RPMI7951 (cell line): ENCODE measurements around the gene PIEZO2. TPM values are rescaled to one million over a fixed set of nuclear protein-coding genes. Genes with fewer than 3 reads are reported as not detected.

Experiments
- DNase-seq: peaks from one replicate; pipeline ENCODE4 v3.0.0-alpha.2; 2012; ENCODE audit warnings: low read depth
- total RNA-seq: library from RNA; depleted of rRNA; stranded (reverse); fragments of >200 nt; shearing (Covaris generic); gene quantifications from 2 replicates; pipeline ENCODE4 v1.2.3, GENCODE V29; 2014

Gene PIEZO2
- total RNA-seq, 1 experiment from 2014 or later: 10.7 TPM

DNA sequence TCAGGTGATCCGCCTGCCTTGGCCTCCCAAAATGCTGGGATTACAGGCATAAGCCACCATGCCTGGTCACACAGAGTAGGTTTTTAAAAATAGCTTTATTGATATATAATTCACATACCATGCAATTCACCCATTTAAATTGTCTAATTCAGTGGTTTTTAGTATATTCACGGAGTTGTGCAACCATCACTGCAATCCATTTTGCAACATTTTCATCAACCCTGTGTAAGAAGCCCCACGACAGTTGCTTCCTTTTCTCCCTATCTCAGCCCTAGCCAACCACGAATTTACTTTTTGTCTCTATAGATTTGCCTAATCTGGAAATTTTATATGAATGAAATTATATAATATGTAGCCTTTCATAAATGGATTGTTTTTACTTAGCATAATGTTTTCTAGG, 357.2 kb downstream of the PIEZO2 start:
- DNase-seq: no peak

DNA sequence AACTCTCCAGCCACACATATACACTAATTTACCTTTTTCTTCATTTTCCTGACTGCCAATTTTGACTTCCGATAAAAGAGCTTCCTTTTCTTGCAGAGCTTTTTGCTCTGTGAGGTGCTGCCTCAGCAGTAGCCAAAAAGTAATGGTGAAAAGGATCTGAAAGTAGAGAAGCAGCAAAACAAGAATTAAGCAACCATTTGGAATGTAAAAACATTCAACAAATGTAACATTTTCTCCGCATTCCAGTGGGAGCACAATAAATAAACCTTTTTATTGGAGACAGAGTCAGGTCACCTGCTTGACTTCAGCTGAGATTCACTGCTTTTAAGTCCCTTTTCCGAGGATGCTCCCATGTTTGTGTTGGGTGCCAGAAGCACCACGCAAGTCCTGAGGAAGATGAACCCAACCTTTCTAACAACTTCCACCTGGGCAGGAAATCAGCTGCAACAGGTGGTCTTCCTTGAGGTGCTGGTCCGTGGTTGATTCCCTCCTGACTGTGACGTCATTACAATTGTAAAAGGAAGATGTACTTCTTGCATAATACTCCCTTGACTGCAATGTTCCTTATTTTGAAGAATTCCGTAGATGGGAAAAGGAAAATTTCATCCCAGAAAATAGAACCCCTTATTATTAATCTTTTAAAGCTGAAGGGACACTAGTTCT, 358.1 kb downstream of the PIEZO2 start:
- DNase-seq: no peak

DNA sequence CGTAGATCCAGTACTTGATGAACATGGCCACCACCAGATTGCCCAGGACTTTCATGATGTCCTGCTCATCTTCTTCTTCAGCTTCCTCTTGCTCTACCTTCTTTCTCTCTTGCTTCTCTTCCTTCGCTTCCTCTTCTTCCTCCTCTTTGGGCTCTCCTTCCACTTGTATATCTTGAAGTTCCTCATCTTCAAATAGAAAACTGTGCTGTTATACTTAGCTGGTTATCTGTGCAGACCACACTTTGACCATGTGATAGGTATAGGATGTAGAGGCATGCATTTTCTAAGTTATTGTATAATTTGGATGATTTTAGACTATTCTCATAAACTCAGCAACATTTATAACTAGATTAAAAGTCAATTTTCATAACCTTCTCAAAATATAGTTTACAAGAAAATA, 360.2 kb downstream of the PIEZO2 start:
- no peak for DNase-seq

DNA sequence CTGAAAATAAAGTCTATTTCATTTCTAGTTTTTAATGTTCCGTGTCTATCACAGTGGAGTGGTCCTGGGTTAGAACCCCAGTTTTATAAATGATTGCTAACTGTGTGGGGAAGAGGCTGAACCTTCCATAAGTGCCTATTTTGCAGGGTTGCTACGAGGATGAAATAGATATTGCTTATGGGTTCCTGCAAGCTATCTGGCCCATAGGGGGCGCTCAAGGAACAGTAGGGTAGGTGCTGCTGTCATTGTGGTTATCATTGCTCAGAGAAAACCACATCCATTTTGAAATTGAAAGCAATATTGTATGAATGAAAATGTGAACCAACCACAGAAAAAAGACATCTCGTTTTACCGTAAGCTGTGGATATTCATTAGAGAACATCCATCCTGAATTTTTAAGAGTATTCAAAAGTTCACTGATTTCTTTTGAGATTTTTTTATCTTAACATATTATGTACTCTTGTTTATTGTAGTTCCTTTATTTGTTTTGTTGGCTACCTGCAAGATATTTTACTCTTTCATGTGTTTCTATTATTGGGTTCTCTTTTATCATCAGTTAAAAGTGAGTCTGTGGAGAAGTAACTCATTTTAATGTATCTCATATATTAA, 362.0 kb downstream of the PIEZO2 start:
- peak; percentile 73 for DNase-seq

DNA sequence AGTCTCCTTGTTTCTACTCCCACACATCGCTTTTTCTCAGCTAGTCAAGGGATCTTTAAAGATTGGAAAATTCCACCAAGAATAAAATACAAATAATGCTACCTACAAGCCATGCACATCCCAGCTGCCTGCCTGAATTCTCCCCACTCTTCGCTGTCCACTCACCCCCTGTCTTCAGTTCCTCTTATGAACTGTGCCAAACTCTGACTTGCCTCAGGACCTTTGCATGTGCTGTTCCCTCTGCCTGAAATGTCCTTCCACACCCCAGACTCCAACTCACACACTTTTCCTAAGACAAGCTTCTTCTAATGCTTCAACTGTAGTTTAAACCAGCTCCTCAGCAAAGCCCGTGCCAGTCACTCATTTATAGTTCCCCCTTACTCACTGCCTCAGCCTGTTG, 363.6 kb downstream of the PIEZO2 start:
- no peak for DNase-seq

DNA sequence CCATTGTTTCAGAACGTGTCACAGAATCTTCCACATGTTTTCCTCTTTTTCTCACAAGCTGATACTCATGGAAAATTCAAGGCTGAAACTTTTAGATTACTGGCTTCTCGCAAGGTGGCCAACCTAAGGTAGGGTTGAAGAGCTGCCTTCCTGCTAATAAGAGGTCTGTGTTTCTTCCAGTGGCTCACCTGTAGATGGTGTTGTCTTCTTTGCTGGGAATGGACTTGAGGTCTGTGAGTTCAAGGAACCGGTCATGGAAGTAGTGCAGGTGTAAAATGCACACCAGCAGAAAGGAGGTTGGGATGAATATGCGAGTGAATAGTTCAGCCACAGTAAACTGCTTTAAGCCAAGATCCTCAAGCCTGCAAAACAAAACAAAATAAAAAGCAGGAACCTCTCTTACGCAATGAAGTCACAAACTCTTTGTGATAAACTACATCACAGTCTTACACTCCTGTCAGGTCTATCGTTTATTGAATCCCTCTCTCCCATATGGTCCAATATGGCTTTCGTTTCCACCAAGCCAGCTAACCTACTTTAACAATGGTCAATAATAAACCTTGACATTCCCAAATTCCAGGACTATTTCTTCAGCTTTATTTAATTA, 364.7 kb downstream of the PIEZO2 start:
- no peak for DNase-seq

DNA sequence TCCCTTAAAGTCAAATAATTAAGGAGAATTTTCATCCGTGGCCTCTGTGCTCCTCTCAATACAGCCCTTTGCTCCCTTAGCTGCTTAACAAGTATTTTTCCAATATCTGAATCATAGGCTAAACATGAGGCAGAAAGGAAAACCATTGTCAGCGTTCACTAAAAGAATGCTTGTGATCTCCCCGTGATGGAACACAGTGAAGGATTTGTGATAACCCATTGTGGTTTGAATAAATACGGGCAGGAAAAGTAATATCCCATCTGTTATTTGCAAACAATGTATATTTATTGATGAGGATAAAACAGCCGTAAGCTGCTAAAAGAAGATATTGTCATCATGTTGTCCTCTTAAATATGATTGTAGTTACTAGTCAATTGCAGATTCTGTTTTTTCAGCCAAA, 365.4 kb downstream of the PIEZO2 start:
- no peak for DNase-seq

DNA sequence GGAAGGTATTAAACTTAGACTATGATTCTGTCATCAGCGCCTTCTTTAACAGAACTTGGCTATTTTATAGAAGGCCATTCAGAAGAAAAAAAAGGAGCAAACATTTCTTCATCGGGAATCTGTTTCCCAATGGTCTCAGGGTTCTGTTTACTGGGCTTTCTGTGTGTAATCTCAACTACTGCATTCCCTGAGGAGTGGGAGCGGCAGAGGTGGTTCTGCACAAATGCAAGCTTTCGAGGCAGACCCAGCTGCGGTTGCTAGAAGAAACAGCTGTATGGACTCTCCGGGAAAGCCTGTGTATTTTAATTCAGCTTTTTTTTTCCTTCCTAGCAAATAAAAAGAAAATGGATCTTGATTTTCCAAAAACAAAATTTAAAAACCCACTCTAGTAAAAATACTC, 372.9 kb downstream of the PIEZO2 start:
- DNase-seq: no peak

DNA sequence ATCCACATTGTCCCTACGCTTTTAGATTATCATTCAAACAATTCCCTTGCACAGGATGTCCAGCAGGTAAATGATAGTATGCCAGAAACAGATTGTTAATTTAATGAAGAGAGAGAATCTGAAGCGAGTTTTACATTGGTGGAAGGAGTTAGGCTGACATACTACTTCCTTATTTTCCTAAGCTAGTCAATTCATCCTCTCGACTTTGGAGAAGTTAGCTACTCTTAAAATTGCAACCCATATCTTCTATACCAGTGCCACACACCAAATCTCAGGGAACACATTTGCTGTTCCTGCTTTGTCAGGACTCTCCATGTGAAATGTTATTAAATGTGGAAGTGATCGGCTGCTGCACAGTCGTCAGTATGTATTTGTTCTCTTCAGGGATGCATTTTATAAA, 374.3 kb downstream of the PIEZO2 start:
- no peak for DNase-seq

DNA sequence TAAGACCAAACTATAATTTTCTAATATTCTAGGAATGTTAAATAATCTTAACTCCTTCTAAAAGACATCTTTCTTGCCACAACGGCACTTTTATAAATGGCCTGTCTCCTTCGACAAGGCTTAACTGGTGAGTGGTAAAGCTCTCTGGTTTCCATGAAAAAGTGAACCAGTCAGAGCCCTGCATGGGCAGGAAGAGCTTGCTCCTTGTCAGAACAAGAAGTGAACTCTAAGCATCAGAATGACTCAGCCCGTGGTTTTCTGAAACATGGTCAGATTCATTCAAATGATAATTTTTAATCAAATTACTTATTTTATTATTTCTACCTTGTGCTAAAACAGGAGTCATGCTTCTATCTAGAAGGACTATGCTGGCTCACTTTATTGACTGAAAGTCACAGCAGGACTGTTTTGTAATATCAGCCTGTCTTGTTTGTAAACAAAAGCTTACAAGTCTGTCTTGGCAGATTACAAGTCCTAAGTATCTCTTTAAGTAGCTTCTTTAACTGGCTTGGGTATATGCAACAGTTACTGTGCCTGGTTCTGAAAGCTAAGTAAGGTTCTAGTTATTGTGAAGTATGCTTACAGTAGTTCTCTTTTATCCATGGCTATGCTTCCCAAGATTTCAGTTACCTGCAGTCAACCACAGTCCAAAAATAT, 378.2 kb downstream of the PIEZO2 start:
- DNase-seq: peak; percentile 19

DNA sequence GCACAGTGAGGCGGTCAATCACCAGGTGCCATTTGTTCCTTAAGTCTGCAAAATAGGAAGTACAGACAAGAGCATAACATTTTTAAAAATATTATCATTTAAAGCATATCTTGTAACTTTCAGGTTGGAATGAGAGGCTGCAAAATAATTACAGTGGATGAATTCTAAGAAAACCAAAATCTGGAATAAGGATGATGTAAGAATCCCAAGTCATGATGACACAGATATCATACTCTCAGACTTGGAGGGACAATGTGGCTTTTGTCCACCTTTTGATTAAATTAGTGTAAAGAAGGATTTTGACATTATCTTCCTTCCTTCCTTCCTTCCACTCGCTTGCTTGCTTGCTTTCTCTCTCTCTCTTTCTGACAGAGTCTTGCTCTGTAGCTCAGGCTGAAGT, 379.1 kb downstream of the PIEZO2 start:
- DNase-seq: no peak

DNA sequence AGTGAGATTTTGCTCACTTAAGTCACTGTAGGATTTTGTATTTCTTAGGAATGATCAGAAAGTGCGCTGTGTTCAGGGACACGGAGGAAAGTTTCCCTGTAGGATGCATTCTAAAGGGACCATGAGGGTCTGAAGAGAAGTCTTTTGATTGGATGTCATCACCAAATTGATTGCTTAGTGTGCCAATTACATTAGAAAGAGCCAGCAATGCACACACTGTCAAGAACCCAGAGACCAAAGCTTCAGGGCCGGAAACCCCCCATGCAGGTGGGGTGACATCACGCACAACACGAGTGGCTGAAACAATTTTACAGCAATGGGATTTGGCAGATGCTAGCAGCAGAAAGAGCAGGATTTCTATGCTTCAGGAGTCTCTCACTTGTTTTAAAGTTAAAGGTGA, 381.1 kb downstream of the PIEZO2 start:
- no peak for DNase-seq

DNA sequence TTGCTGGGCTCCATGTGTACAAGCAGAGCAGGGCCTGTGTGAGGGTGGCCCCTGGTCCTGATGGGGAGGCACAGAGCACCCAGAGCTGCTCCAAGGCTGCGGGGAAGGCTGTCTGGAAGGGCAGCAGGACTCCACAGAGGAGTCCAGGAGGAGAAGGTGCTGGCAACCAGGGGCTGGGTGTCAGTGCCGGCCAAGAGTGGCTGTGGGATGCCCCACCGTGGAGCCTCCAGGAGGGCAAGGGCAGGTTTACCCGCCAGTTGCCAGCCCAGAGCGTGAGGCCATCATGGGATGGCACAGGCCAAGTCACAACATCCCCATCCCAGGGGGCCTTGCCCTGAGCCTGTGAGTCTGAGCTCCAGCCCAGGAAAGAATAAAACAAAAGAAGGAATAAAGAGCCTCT, 381.7 kb downstream of the PIEZO2 start:
- no peak for DNase-seq

DNA sequence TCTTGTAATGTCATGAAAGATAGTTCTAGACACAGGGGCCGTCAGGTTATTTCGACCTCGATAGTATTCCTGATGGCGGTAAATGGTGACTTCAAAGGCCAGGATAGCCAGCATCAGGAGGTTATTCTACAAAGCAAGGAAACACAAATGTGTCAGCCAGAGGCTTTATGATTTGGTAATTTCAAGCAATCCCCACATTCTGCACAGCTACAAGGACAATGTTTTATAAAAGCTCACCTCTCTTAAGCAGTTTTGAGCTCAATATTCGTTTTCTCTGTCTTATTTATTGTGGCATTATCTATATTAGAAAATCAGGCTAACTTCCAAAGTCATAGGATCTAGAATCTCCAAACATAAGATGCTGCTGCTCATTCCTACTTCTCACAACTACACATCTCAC, 388.4 kb downstream of the PIEZO2 start:
- DNase-seq: no peak

DNA sequence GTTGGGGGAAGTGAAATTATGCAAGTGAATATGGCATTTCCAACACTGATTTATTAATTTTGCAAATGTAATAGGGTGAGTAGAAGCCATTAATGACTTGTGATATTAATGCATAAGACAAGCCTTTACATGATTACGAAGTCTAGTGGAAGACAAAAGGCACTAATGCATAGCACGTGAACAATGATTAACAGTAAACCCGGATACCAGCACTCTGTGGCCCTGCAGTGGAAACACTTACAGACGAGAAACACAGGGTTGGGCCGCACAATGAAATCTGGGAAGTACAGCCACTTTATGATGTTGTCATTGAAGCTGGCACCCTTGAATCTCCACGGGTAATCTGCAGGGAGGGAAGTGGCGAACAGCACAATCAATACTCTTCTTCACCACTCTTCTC, 390.1 kb downstream of the PIEZO2 start:
- DNase-seq: no peak

DNA sequence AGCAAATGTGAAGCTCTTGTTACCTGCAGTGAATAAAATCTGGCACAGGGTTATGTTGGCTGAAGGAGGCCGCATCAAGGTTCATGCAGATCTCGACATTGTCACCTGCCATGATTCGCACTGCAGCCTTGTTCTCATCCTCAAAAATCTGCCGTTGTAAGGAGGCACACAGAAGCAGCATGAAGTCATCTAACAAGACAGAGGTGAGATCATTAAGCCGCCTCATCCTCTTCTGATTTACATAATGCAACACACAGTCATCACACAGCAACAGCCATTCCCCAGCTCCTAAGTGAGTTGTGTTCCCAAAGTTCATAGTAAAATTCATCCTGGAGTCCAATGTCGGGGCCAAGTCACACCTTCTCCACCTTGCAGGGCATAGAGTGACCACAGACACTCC, 391.4 kb downstream of the PIEZO2 start:
- DNase-seq: no peak

DNA sequence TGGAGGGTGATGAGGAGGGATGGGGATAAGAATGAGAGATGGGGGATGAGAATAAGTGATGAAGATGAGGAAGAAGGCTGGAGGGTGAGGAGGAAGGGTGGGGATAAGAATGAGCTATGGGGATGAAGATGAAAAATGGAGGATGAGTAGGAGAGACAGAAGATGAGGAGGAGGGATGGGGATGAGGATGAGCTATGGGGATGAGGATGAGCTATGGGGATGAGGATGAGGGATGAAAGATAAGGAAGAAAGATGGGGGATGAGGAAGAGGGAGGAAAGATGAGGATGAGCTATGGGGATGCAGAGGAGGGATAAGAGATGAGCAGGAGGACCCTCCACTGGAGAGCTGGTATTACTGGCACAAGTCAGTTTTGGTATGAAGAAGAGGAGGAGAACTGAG, 392.0 kb downstream of the PIEZO2 start:
- no peak for DNase-seq

DNA sequence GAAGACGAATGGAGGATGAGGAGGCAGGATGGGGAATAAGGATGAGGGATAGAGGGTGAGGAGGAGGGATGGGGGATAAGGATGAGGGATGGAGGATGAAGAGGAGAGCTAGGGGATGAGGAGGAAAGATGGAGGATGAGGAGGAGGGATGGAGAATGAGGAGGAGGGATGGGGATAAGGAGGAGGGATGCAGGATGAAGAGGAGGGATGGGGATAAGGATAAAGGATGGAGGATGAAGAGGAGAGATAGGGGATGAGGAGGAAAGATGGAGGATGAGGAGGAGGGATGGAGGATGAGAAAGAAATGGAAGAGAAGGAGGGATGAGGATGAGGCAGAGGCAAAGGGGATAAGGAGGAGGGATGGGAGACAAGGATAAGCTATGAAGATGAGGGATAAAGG, 393.5 kb downstream of the PIEZO2 start:
- no peak for DNase-seq

DNA sequence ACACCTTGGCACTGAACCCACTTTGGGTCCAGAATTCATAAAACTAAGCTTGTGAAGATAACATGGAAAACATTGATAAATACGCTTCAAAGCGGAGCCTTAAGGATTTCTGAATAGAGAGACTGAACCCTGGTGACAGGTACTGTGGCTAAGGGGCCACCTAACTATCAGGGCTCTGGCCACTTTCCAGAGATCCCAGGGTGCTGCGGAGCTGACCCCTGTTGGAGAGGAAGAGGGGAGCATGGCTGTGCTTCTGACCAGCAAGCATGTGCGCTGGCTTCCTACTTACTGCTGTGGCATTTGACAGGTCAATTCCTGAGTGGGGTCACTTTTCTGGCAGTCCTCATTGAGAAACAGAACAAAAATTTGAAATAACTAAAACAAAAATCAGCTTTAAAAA, 395.2 kb downstream of the PIEZO2 start:
- no peak for DNase-seq

DNA sequence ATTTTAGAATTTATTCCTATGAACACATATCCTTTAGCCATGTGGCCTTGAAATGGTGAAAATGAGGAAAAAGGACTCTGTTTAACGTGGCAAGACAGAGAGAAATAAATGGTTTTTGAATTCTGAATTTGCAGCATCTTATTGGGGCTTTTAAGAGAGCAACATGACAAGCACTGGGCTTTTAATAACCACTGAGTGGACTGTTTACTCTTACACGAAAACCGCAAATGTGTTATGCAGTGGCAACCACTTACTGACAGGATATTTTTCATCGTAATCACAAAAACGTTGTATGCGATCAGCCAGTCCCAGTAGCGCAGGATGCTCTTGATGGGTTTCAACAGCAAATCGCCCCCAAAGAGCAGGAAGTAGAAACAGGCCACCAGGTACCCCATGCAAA, 397.0 kb downstream of the PIEZO2 start:
- no peak for DNase-seq

DNA sequence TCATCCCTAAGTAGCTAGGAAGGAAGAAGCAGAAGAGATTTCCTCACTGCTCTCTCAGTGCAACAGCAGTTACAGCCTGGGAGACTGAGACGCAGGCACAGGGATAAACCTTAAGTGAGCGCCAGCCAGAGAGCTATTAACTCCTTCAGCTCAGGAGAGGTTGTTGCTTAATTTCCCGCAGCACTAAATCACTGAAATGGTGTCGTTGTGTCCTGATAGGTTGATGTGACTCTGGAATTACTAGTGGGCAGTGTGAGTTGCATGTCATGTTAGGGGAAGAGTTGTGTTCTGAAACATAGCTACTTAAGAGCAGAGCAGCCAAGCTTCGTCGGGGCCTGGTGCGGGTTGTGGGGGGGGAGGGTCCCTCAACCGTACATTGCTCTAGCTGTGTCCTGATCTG, 397.7 kb downstream of the PIEZO2 start:
- no peak for DNase-seq

DNA sequence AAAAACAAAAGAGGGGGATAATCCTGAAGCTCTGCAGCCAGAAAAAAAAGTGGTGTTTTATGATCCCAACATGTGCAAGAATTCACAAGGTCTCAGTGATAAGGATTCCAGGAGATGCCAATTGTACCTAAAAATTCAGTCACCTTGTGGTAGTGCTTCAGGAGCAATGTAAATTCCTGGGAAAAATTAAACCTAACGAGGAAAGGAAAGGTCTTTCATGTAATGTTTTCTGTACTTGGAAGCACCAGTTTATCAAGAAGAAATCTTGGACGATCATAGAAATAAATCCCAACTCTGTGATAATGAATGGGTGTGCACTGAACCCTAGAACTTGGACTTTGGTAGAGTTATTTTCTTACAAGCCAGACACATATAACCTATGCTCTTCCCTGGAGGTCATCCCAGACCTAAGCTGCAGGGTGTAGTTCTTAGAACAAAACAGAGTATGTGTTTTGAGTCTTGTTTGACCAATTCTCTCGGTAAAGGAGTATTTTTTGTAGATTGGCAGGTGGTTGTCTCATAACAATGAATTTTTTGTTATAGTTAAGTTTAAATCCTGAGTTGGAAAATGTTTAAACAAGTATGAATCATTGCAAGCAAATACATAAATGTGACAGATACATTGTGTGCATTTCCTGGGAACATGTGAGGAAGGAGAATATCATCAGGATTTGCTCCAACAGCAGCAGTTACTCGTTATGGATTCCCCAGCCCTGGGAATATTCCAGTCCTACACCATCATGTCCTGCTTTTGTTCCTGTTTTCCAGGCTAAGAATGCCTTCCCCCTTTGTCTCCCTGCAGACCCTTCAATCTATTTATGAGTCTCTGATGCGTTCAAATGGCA, 399.0 kb downstream of the PIEZO2 start:
- no peak for DNase-seq
